HEK293 (cell line): ENCODE data around the gene ETV4.

Source experiments
- CTCF ChIP-seq: fragments of 450-650 bp; formaldehyde crosslinking; IDR thresholded peaks from 2 replicates; pipeline ENCODE4 v1.5.1; 2016; ENCODE audit warnings: missing biosample characterization, missing genetic modification characterization
- HOXA7 ChIP-seq: sonication (generic); formaldehyde crosslinking; IDR thresholded peaks from 2 replicates; pipeline ENCODE4 v1.8.1; 2022; ENCODE audit warnings: missing genetic modification reagents, borderline replicate concordance
- HOXD13 ChIP-seq: sonication (generic); formaldehyde crosslinking; IDR thresholded peaks from 2 replicates; pipeline ENCODE4 v1.8.0; 2022; ENCODE audit warnings: missing genetic modification reagents, borderline replicate concordance
- ZNF114 ChIP-seq: fragments of 450-650 bp; formaldehyde crosslinking; IDR thresholded peaks from 2 replicates; pipeline ENCODE4 v1.5.0; 2017; ENCODE audit warnings: missing biosample characterization, missing genetic modification characterization
- ZNF174 ChIP-seq: fragments of 450-650 bp; formaldehyde crosslinking; IDR thresholded peaks from 2 replicates; pipeline ENCODE4 v1.5.0; 2017; ENCODE audit warnings: missing biosample characterization, mild to moderate bottlenecking, missing genetic modification characterization
- ZNF324 ChIP-seq: fragments of 450-650 bp; formaldehyde crosslinking; IDR thresholded peaks from 2 replicates; pipeline ENCODE4 v1.5.1; 2016; ENCODE audit warnings: missing biosample characterization, missing genetic modification characterization
- ZNF404 ChIP-seq: fragments of 450-650 bp; formaldehyde crosslinking; IDR thresholded peaks from 2 replicates; pipeline ENCODE4 v1.5.1; 2017; ENCODE audit warnings: missing biosample characterization, missing genetic modification characterization
- ZNF629 ChIP-seq: fragments of 450-650 bp; formaldehyde crosslinking; IDR thresholded peaks from 2 replicates; pipeline ENCODE4 v1.5.1; 2017; ENCODE audit warnings: missing biosample characterization, missing genetic modification characterization
- ZNF747 ChIP-seq: fragments of 450-650 bp; formaldehyde crosslinking; IDR thresholded peaks from 2 replicates; pipeline ENCODE4 v1.5.1; 2016; ENCODE audit warnings: missing biosample characterization, missing genetic modification characterization
- TF ChIP-seq, protein P1 (sequence below): fragments of 450-650 bp; formaldehyde crosslinking; IDR thresholded peaks from 2 replicates; pipeline ENCODE4 v1.5.1; 2016; ENCODE audit warnings: missing biosample characterization, missing genetic modification characterization

DNA sequence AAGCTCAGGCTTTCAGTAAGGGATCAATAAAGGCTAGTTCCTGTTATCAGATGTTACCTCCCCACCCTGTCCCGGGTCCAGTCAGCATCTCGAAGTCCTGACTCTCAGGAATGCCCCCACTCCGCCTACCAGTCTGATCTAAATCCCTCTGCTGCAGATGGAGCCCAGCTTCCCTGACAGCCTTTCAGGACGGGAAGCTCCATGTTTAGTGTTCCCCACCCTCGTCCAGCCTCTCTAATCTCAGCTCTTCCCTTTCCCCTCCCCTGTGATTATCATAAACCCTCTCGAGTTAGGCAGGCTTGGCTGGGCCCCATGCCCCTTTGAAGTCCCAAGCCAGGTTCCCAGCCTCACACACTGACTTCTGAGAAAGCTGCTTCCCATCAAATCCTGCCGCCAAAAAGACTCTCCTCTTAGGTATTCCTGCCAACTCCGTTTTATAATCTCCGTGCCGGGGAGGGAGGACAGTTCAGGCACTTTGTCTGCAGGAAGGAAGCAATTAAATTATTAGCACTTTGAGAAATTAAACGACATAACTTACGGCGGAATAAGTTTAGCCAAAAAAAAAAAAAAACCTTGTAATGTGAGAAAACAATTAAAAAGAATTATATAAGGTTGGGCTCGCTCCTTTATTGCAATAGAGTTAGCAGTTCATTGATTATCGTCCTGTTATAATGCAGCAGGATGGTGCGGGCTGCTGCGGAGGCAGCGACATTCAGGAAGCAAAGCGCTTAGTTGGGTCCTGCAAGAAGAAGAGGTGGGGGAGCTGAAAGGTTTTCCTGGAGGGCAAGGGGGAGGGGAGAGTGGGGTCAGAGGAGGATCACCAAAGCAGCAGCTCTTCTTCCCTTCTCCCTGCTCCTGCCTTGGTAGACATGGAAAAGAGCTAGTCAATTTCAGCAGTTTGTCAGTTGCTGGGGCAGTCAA, 16.8 kb upstream of the ETV4 start:
- TF ChIP-seq ZNF114 (tag by site-specific recombination) (no peak), ZNF324 (tag by site-specific recombination) (no peak), CTCF (no peak), HOXD13 (CRISPR knock-in tag) (no peak), ZNF174 (tag by site-specific recombination) (no peak), ZNF404 (tag by site-specific recombination) (no peak), ZNF747 (tag by site-specific recombination) (no peak), HOXA7 (CRISPR knock-in tag) (no peak), ZNF629 (tag by site-specific recombination) (no peak)
- TF ChIP-seq, protein P1, sequence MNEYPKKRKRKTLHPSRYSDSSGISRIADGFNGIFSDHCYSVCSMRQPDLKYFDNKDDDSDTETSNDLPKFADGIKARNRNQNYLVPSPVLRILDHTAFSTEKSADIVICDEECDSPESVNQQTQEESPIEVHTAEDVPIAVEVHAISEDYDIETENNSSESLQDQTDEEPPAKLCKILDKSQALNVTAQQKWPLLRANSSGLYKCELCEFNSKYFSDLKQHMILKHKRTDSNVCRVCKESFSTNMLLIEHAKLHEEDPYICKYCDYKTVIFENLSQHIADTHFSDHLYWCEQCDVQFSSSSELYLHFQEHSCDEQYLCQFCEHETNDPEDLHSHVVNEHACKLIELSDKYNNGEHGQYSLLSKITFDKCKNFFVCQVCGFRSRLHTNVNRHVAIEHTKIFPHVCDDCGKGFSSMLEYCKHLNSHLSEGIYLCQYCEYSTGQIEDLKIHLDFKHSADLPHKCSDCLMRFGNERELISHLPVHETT (tag by site-specific recombination) = no peak
